GM18520 (cell line): Measurements from ENCODE around the gene PARL.

Experiments used
- ATAC-seq: cut with Tn5 transposase; IDR thresholded peaks from one replicate; pipeline ENCODE4 v1.9.1; 2021; ENCODE audit not compliant: unreplicated experiment

PARL gene

GRCh38 chr3:183818041-183818620 lies 66.5 kb downstream of the PARL start:
- no peak for ATAC-seq

DNA sequence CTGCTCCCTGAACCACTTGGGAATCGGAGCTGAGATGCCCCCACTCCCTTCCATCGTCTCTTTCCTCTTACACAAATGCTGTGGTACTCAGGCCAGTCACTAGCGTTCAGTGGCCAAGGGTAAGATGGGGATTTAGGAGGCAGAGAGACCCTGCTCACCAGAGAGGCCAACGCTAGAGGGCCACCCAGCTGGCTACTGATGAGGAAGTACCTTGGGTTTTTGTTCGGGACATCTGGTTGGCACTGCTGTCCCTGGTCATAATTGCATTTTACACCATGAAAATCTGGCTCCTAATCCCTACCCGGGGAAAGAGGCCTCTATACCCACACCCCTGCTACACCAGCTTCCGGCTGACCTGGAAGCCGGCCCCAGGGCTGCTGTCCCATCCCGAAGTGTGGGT lies 67.0 kb downstream of the PARL start:
- no peak for ATAC-seq

DNA sequence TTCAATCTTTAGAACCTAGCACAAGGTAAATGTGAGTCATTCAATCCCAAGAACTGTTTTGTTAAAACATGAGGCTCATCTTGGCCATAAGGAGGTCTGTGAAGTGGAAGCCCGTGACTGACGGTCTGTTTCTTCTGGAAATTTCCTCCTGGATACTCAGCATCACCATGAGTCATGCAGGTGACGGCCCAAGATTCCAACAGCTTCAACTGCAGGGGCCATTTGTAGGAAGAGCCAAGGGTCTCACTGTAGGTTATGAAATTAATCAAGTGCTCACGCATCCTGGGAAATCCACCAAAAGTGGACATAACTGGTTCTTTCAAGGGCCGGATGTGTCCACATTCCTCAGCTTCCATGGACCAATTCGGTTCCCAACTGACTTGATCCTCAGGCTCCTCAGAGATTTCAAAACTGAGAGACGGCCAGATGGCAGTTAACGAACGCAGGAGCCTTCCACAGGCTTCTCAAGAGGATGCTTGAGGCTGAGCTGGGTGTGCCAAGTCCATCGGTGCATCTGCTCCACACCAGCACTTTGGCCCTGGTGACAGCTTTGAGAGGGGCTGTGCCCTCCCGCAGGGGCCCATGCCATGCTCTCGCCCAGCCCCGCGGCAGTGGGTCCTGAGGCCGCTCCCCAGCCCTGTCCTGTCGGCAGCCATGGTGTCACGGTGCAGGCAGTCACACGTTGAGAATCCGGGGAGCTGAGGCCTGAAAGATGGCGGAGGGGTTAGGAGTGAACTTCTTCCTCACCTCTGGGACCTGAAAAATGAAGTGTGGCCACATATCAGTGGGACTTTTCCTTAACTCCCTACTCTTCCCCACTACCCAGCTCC lies 67.8 kb downstream of the PARL start:
- ATAC-seq, result no peak

DNA sequence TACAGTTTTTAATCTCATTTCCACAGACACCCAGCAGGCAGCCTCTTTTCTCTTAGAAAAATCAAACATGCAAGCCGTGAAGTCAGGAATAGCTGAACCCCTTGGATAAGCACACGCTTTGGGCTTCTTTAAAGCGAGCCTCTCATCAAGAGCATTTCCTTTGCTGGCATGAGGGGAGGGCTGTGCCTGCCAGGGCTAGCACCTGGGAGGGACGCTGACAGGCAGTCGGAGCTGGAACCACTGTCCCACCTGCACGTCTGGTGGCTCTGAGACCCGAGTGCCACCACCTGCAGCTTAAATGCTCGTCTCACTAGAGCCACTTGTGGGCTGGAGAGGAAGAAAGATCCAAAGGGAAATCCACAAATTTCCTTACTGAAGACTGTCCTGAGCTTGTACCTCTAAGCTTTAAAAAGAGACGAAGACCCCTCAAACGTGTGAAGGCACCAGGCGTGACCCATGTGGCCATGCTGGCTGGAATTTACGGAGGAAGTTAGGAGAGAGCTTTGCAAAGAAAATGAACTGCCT lies 68.7 kb downstream of the PARL start:
- no peak for ATAC-seq

DNA sequence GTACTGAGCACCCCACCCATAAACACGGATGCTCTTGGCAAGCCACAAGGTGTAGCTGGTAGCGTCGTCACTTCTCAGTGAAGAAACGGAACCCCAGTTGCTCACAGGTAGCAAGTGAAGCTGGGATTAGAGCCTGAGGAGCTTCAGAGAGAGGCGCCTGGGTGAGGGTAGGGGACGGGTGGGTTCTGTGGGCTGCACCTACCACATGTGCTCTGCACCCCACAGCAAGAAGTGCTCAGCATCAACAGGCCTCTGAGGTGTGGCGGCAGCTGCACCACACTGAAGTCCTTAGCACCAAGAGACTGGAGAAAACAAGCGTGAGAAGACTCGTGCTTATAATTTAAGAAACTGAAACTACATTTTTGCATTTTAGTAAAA lies 69.1 kb downstream of the PARL start:
- no peak for ATAC-seq

DNA sequence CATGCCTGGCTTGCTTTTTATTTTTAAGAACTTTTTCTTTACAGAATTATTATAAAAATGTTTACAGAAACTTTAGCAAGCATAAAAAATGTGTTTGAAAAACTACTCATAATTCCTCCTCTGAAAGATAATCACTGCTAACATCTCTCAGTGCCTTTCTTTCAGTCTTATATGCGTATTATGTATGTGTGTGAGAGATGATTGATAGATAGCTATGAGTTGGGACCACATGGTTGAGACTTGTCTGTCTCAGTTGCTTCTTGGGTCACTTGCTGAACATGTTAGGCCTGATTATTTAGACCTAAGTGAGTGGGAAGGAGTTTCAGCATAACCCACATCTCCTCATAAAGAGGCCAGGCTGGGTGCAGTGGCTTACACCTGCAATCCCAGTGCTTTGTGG lies 70.4 kb downstream of the PARL start:
- ATAC-seq, result no peak

GRCh38 chr3:183812761-183813445 lies 71.8 kb downstream of the PARL start:
- no peak for ATAC-seq

- ATAC-seq, result no peak
Measured at GRCh38 chr3:183811638-183812037, 73.0 kb downstream of the PARL start.

DNA sequence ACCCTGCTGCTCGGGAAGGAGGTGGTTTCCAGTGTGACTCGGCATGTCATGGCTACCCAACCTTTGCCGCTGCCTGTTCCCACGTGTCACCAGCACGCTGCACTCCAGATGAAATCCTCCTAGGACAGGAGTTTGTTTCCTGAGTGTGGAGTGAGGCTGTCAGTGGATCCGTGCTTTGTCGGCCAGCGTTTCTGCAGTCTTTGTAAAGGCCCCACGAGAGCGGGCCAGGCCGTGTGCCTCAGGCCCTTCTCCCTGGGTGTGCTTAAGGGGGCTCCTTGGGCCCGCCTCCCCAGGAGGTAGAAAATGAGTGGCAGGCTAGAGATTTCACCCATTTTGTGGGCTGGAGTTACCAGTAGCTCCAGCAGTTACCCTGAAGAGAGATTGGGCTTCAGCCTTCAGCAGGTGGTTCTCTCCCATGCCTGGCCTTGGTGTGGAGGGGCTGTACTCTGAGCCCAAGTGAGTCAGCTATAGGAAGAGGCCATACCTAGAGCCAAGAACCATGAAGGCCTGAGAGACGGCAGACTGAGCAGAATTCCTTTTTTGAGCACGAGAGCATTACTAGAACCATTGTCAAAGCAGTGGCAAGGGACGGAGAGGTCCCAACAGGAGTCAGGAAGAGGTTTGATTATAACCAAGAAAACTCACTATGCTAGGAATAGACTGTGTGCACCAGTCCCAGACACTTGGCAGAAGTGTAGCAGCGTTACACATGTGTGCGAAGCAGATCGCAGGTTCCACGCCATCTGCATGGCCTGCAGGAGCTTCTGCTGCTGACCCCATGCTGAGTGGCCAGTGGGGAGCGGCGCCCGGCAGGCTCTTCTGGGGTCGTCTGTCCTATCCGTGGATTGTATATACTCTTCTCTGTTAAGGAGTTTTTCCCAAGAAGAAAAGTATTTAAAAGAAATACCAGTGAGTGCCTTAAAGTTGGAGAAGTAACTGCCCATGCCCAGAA lies 73.8 kb downstream of the PARL start:
- ATAC-seq, result no peak

GRCh38 chr3:183809270-183809669 lies 75.4 kb downstream of the PARL start:
- no peak for ATAC-seq

DNA sequence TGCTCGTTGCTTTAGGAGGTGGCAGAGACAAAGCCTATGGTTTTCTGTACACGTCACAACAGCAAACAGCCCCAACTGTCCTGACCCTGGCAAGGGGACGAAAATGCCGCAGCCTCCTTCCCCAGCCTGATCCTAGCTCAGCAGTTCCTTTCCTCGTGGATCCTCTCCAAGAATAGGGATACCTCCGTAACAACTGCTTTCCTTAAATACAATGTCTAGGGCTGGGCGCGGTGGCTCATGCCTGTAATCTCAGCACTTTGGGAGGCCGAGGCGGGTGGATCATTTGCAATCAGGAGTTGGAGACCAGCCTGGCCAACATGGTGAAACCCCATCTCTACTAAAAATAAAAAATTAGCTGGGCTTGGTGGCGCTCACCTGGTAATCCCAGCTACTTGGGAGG lies 76.3 kb downstream of the PARL start:
- ATAC-seq, result no peak

DNA sequence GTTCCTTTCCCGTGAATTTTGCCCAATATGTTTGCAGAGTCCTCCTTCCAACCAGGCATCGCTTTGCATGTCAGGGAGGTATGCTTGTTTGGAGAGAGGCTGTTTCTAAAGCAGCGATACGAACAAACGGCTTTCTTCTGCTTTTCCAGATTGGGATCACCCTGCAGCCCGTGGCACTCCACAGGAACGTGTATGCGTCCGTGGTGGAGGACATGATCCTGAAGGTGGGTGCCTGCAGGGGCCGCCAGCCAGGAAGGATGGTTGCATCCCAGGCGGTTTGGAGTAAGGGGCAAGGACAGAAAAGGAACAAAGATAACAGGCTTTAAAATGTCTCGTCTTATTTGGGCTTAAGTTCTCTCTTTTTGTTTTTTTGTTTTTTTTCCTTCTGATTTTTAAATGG lies 76.8 kb downstream of the PARL start:
- ATAC-seq, result no peak

DNA sequence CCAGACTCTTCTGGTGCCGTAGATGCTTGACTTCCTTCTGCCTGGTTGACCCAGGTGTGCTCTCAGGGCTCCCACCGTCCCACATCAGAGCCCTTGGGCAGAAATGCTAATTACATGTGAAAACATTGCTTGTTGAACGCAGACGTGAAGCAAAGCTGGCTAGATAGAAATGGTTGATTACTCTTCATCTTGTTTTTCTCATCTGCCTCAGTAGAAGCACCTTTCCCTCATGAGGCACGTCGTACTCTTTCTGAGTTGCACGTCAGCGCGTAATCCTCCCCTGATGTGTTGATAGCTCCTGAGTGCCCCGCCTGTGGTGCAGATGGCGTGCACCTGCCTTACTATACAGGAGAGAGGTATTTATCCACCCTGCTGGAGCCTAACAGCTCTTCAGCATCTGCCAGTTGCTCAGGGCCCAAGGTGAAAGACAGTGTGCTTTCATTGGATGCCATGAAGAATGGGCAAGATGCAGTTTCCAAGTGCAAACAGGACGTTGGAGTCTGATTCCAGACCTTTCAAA lies 77.4 kb downstream of the PARL start:
- ATAC-seq, result no peak

DNA sequence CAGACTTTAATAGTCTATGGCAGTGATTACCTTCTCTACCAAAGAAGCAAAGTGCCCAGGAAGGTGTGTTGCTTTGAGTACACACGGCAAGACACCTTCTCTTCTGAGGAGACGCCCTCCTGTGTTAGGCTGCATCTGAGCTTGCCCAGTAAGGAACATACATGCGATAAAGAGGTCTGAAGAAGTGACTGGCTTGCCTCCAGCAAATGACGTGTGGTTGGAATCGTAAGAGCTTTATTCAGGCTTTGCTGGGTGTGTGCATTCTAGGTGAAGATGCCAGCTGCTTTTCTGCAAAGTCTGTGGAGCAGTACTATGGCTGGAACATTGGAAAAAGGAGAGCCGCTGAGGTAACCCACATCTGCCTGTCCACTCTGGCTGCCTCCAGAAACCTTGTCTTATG lies 81.7 kb downstream of the PARL start:
- ATAC-seq, result no peak

- no peak for ATAC-seq
Measured at GRCh38 chr3:183801601-183802000, 83.1 kb downstream of the PARL start.

GRCh38 chr3:183800243-183800863 lies 84.3 kb downstream of the PARL start:
- no peak for ATAC-seq

GRCh38 chr3:183799461-183799860 lies 85.2 kb downstream of the PARL start:
- no peak for ATAC-seq

DNA sequence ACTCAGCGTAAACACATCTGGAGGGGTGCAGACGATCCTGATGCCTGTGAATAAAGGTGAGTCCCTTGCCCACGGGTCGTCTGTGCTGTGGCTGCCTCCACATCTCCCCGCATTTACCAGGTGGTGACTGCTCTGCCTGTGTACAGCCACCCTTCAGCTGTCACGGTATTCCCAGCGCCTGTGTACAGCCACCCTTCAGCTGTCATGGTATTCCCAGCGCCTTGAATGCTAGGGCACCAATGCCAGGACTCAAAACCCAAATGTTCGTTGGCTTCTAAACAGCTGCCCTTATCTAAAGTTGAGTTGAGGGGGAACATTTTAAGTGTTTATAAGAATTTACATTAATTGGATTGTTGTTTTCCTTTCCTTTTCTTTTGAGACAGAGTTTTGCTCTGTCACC lies 86.7 kb downstream of the PARL start:
- ATAC-seq, result no peak

GRCh38 chr3:183796372-183796771 lies 88.3 kb downstream of the PARL start:
- ATAC-seq, result no peak

- no peak for ATAC-seq
Measured at GRCh38 chr3:183794452-183794851, 90.2 kb downstream of the PARL start.
